ENCODE measurements around the gene GRIK3.
"Not testable (repeated sequence)": the region's sequence is repeated elsewhere in the genome, so short reads cannot be mapped to it uniquely, and the experiment has no call there.

Gene GRIK3

DNA sequence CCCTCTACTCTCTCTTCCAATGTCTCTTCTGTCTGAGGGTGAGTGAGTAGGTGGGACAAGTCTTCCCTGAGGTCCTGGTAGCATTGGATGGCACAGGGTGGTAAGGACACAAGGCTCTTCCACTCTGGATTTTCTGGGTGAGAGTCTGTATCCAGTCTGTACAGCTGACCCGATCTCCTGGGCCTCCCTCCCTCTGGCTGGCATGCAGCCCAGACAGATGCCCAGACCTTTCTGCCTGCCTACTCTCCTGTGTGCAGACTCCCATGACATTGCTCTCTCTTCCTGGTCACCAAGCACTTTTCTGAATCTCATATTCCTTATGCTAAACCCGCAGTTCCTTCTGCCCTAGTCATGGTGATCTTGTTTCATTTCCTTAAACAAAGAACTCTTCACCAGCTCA is 100.3 kb downstream of the GRIK3 start:
- peak; percentile 16 for DNase-seq

DNA sequence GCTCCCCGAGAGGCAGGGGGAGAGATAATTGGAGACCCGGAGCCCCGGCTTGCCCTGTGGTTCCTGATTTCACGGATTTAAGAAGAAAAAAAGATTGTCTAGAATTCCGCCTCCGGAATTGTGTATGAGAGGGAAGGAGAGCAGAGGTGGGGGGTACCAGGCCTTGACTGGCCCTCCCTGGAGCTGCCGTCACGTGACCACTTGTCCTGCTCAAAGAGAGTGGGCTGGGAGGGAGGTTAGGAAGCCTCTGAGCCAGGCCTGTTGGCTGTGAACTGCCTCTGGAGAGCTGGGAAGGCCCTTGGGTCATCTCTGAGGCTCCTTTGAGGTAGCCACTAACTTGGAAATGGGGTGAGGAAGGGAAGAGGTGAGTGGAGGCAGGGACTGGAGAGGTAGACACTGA is 106.5 kb downstream of the GRIK3 start:
- DNase-seq, result no peak

DNA sequence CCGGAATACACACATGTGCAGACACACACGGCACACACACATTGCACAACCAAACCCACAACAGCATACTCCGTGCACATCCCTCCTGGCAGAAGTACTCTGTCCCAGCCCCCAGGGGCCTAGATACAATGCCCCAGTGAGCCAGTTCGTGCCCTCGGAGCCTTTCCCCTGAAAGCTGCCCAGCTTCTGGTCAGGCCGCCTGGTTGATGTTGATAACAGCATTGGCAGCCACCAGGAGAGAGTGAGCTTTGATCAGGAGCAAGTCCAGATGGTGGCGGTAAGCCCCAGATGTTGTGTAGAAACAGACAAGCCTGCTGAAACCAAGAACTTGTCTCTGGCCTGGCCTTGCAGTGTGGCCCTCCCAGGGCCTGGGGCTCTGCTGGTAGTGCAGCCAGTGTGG is 109.1 kb downstream of the GRIK3 start:
- DNase-seq, result no peak

- DNase-seq, result peak; percentile 70
Observed at GRCh38 chr1:36924282-36924811, 110.0 kb downstream of the GRIK3 start.

DNA sequence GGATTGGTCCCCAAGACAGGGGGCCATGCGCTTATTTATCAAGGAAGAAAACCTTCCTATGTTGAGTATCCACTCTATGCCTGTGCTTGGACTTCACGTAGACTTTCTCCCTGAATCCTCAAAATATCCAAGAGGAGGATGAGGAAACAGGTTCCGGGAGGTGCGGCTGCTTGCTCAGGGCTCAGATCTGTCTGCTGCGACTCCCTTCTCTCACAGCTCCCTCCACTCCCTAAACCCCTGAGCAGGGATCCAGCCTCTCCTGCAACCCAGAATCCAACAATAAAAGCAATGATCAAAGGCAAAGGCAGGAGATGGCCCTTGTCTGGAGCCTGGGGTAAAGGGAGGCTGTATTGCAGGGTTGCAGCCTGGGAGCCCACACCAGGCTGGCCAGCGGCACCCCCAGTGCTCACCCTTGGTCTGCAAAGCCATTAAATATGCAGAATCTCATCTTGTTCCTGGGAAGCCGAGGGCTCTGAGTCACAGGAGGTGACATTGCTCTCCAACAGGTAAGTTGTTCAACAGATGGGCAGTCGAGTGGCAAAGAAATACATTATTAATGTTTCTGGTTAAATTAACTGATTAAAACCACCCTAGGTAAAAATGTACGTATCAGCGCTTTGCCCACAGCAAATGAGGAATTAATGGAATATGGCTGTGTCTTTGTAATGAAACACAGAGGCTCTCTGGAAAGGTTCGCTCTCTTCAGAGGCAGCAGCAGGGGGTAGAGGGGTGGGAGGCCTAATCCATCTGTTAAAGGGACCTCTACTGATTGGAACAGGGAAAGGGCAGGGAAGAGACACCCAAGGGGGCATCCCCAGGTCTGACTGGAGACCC is 111.5 kb downstream of the GRIK3 start:
- no peak for DNase-seq

GRCh38 chr1:36922071-36922470 is 112.2 kb downstream of the GRIK3 start:
- no peak for DNase-seq

DNA sequence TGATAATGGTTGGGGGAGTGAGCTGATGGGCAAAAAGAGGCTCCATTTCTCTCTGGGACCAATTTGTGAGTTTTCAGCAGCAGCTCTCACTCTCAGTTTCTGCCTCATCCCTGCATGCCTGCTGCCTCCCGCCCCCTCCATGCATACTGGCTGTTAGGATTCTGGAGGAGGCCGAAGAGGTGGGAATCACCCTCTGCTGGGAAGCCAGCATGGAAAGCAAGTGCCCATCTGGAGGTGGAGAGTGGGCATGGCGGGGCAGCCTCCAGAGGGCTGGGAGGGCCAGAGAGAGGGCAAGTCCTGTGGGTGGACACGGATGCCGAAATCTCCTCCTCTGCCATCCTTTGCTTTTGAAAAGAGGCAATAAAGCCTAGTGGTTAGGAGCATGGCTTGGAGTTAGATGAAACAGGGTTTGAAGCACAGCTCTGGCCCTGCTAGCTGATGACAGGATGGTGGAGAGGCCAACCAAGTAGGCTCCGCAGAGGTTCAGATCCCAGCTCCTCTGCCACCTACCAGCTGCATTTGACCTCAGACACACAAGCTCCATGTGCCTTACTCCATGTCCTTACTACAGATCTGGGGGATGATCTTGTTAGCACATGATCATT is 113.4 kb downstream of the GRIK3 start:
- no peak for DNase-seq

GRCh38 chr1:36920371-36920770 is 113.9 kb downstream of the GRIK3 start:
- no peak for DNase-seq

- no peak for DNase-seq
Observed at GRCh38 chr1:36919491-36920145, 114.7 kb downstream of the GRIK3 start.

GRCh38 chr1:36918604-36919003 is 115.7 kb downstream of the GRIK3 start:
- DNase-seq, result no peak

GRCh38 chr1:36916542-36916941 is 117.8 kb downstream of the GRIK3 start:
- DNase-seq, result not testable (repeated sequence)

- DNase-seq, result peak; percentile 8
Observed at GRCh38 chr1:36913484-36914060, 120.7 kb downstream of the GRIK3 start.

DNA sequence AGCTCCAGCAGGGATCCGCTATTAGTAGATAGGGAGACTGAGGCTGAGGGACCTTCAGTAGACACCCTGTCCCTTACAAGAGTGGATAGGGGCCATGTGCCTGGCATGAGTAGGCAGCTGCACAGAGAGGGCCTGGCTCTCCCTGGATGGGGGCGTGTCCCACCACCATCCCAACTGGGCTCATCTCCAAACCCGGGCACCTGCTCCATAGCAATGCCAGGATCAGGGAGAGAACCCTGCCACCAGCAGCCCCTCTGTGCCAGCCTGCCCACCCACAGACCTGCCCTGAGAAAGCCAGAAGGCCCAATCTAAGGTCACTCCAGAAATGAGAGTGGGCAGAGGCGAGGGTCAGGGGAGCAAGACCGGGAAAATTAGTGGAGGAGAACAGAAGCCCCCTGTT is 121.3 kb downstream of the GRIK3 start:
- DNase-seq, result no peak

DNA sequence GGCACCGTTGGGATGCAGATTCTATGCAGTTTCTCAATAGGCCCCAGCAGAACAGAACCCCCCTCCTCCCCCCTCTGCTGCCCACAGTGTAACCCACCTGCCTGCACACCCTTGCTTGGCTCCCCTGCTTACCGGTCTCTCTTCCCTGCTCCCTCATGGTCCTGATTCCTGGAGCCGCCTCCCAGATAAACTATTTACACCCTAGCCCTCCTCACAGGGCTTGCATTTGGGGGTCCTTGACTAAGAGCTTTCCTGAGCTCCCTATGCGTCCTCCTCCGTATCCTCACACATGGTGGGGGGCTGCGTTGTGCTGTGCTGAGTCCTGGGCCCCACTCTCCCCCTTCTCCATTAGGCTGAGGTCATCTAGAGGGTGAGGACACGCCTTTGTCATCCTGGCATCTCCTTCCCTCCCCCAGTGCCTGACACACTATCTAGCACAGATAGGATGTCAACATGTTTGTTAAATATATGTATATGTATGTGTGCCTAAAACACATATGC is 121.9 kb downstream of the GRIK3 start:
- no peak for DNase-seq

- no peak for DNase-seq
Observed at GRCh38 chr1:36911561-36912364, 122.6 kb downstream of the GRIK3 start.

- DNase-seq, result no peak
Observed at GRCh38 chr1:36910886-36911540, 123.3 kb downstream of the GRIK3 start.

GRCh38 chr1:36909946-36910725 is 124.2 kb downstream of the GRIK3 start:
- no peak for DNase-seq

GRCh38 chr1:36909359-36909758 is 125.0 kb downstream of the GRIK3 start:
- DNase-seq, result not testable (repeated sequence)

GRCh38 chr1:36908096-36908495 is 126.2 kb downstream of the GRIK3 start:
- DNase-seq, result no peak

DNA sequence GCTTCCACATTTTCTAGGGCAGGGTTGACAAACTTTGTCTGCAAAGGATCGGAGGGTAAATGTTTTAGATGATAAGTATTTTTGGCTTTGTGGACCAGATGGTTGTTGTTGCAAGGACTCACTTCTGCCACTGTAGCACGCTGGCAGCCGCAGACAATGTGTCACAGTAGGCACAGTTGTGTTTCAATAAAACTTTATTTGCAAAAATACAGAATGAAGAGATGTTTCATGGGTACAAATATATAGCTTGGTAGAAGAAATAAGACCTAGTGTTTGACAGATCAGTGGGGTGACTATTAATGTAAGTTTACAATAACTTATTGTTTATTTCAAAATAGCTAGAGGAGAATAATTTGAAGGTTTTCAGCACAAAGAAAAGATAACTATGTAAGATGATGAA is 127.8 kb downstream of the GRIK3 start:
- DNase-seq, result no peak

- DNase-seq, result no peak
Observed at GRCh38 chr1:36905941-36906340, 128.4 kb downstream of the GRIK3 start.

All from NCI-H774 (cell line).